Measurements from ENCODE around the gene RHCG. TPM values are rescaled to one million over a fixed set of nuclear protein-coding genes. Genes with fewer than 3 reads are reported as not detected.

Gene RHCG
- total and polyA plus RNA-seq, 2 of the 4 experiments (the other 2 are of a cell fraction), result not detected

- DNase-seq (no peak), ATAC-seq (ENCODE audit: low read depth) (peak; percentile 21; the same call in 1 of the 2 replicates)
- ChIA-PET CTCF (no interaction called here), POLR2A (ENCODE audit: unreplicated experiment) (no interaction called here)
- H3K27ac ChIP-seq (ENCODE audit: insufficient read depth, low read length), result no peak overlapping the region
- H3K27me3 ChIP-seq (ENCODE audit: control insufficient read depth, insufficient read depth, low read length), result peaks cover 25% of the 10 kb centered on the region
- H3K9me1 ChIP-seq (ENCODE audit: insufficient read depth, low read length), result no peaks in the 10 kb centered on the region
- H3K4me3 ChIP-seq (ENCODE audit: insufficient read depth, low read depth, low read length), result no peak overlapping the region
- H3K9me3 ChIP-seq (ENCODE audit: control insufficient read depth, insufficient read depth, low read length), result no peaks in the 10 kb centered on the region
- no peaks in the 10 kb centered on the region for H3K79me1 ChIP-seq (ENCODE audit: low read depth in 1 of 2, low read length in 2 of 2)
- no peak overlapping the region for H2BK120ac ChIP-seq (ENCODE audit: low read depth, low read length)
- no peak overlapping the region for H2AK9ac ChIP-seq (replicated peaks; ENCODE audit: low read depth, low read length, poor library complexity)
- H3K4me2 ChIP-seq (ENCODE audit: low read depth, low read length), result no peak overlapping the region
- H4K91ac ChIP-seq (ENCODE audit: insufficient read depth, low read depth, low read length), result no peak overlapping the region
- H3K18ac ChIP-seq (ENCODE audit: low read depth, low read length), result no peak overlapping the region
- no peak overlapping the region for H3K4ac ChIP-seq (ENCODE audit: low read depth, low read length)
- H4K20me1 ChIP-seq (ENCODE audit: insufficient read depth, low read length), result no peaks in the 10 kb centered on the region
- no peak overlapping the region for H3K9ac ChIP-seq (ENCODE audit: low read depth, low read length)
- no peak overlapping the region for H2AFZ ChIP-seq (replicated peaks; ENCODE audit: low read length, poor library complexity)
- no peak overlapping the region for H3K56ac ChIP-seq (ENCODE audit: extremely low read depth, insufficient read depth, low read length)
- no CpG with 5 or more reads among the region's 5 CpGs for WGBS, 2 experiments (ENCODE audit: extremely low coverage in 2 of 2, insufficient read length in 1 of 2)
- no peak overlapping the region for H2BK5ac ChIP-seq (ENCODE audit: low read depth, low read length, poor library complexity, severe bottlenecking)
- H2BK20ac ChIP-seq (ENCODE audit: low read depth, low read length), result no peak overlapping the region
- H3K36me3 ChIP-seq (ENCODE audit: control insufficient read depth, insufficient read depth, low read length), result no peaks in the 10 kb centered on the region
- H4K8ac ChIP-seq (ENCODE audit: low read depth in 2 of 2, low read length in 2 of 2), result no peak overlapping the region
- no peak overlapping the region for H2AK5ac ChIP-seq (ENCODE audit: low read depth, low read length)
- BruUV-seq (replicated peaks), result no TSS peak
- no peak overlapping the region for H3K23ac ChIP-seq (ENCODE audit: low read depth, low read length)
- H3K4me1 ChIP-seq (ENCODE audit: control insufficient read depth, insufficient read depth, low read length), result no peaks in the 10 kb centered on the region
- intact Hi-C loops (cut with micrococcal nuclease), result no loop called here
- TF ChIP-seq POLR2A (IDR thresholded peaks at IDR 0.05; ENCODE audit: low read depth, low read length) (no peak), BHLHE40 (IDR thresholded peaks at IDR 0.05; ENCODE audit: low read depth, low read length) (no peak), SMC3 (IDR thresholded peaks at IDR 0.05; ENCODE audit: low read depth, low read length) (no peak), RAD21 (IDR thresholded peaks at IDR 0.05; ENCODE audit: low read length) (no peak), CHD1 (IDR thresholded peaks at IDR 0.05; ENCODE audit: low read depth, low read length) (no peak), USF2 (IDR thresholded peaks at IDR 0.05; ENCODE audit: low read depth, low read length) (no peak), ELK1 (IDR thresholded peaks at IDR 0.05; ENCODE audit: borderline replicate concordance, low read depth, low read length) (no peak), MAZ (IDR thresholded peaks at IDR 0.05; ENCODE audit: borderline replicate concordance, low read depth, low read length) (no peak), FOS (IDR thresholded peaks at IDR 0.05; ENCODE audit: low read depth, low read length) (no peak), MXI1 (IDR thresholded peaks at IDR 0.05; ENCODE audit: borderline replicate concordance, low read depth, low read length) (no peak), RFX5 (IDR thresholded peaks at IDR 0.05; ENCODE audit: low read depth, low read length) (no peak), NFE2L2 (IDR thresholded peaks at IDR 0.05; ENCODE audit: low read depth, low read length) (no peak), RCOR1 (IDR thresholded peaks at IDR 0.05; ENCODE audit: insufficient replicate concordance, low read length) (no peak), CEBPB (IDR thresholded peaks at IDR 0.05; ENCODE audit: low read depth, low read length) (no peak), MAFK (IDR thresholded peaks at IDR 0.05; ENCODE audit: low read depth, low read length) (no peak)
- TF ChIP-seq, protein P1, sequence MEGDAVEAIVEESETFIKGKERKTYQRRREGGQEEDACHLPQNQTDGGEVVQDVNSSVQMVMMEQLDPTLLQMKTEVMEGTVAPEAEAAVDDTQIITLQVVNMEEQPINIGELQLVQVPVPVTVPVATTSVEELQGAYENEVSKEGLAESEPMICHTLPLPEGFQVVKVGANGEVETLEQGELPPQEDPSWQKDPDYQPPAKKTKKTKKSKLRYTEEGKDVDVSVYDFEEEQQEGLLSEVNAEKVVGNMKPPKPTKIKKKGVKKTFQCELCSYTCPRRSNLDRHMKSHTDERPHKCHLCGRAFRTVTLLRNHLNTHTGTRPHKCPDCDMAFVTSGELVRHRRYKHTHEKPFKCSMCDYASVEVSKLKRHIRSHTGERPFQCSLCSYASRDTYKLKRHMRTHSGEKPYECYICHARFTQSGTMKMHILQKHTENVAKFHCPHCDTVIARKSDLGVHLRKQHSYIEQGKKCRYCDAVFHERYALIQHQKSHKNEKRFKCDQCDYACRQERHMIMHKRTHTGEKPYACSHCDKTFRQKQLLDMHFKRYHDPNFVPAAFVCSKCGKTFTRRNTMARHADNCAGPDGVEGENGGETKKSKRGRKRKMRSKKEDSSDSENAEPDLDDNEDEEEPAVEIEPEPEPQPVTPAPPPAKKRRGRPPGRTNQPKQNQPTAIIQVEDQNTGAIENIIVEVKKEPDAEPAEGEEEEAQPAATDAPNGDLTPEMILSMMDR (conservative IDR thresholded peaks at IDR 0.05; ENCODE audit: low read depth, low read length), result no peak
- in situ Hi-C loops (cut with MboI; ENCODE audit: low sequenced_read_pairs), result no loop called here
- H4K5ac ChIP-seq (ENCODE audit: low read depth, low read length), result no peak overlapping the region
- dilution Hi-C loops (cut with HindIII; ENCODE audit: low sequenced_read_pairs, unreplicated experiment), result no loop called here
- no peak overlapping the region for H3K14ac ChIP-seq (replicated peaks; ENCODE audit: low read depth, low read length)
- no peak overlapping the region for H2BK15ac ChIP-seq (ENCODE audit: low read depth, low read length)
These were observed 14.2 kb downstream of the RHCG start for GRCh38 chr15:89482139-89482538.
